Neuronal stem cell (in vitro differentiated cells): ENCODE measurements around the gene KCNQ1.

ENCODE experiments used
- DNase-seq: peaks from one replicate; pipeline ENCODE4 v3.0.0-alpha.2; 2013; ENCODE audit warnings: low spot score
- H2AFZ ChIP-seq: one replicate; pipeline ENCODE4 v1.6.1; 2013; ENCODE audit warnings: mild to moderate bottlenecking, low read length, inconsistent platforms
- H2AK5ac ChIP-seq: 2 replicates; pipeline ENCODE4 v1.6.1; 2013; ENCODE audit warnings: low read depth, mild to moderate bottlenecking, inconsistent platforms, low read length, moderate library complexity, mixed read lengths
- H2BK120ac ChIP-seq: 2 replicates; pipeline ENCODE4 v1.6.1; 2013; ENCODE audit warnings: low read depth, mild to moderate bottlenecking, inconsistent platforms, low read length, moderate library complexity, mixed read lengths
- H2BK12ac ChIP-seq: one replicate; pipeline ENCODE4 v1.6.1; 2013; ENCODE audit warnings: low read length, inconsistent platforms
- H2BK15ac ChIP-seq: 2 replicates; pipeline ENCODE4 v1.6.1; 2013; ENCODE audit warnings: mild to moderate bottlenecking, low read length, inconsistent platforms, mixed read lengths
- H2BK5ac ChIP-seq: one replicate; pipeline ENCODE4 v1.6.1; 2013; ENCODE audit warnings: inconsistent platforms, mild to moderate bottlenecking, low read length, moderate library complexity
- H3K14ac ChIP-seq: one replicate; pipeline ENCODE4 v1.6.1; 2013; ENCODE audit warnings: low read length, inconsistent platforms
- H3K18ac ChIP-seq: 2 replicates; pipeline ENCODE4 v1.6.1; 2013; ENCODE audit warnings: low read length, inconsistent platforms
- H3K23ac ChIP-seq: 2 replicates; pipeline ENCODE4 v1.6.1; 2013; ENCODE audit warnings: low read depth, mild to moderate bottlenecking, mixed read lengths, low read length, inconsistent platforms; ENCODE audit not compliant: poor library complexity
- H3K27ac ChIP-seq: replicated peaks from 3 replicates; pipeline ENCODE4 v1.5.1; 2013; ENCODE audit warnings: low read length, inconsistent platforms
- H3K27me3 ChIP-seq, 3 experiments: 2 replicates each; pipeline ENCODE4 v1.6.1; 2013; ENCODE audit warnings: low read length in 3 of 3, mild to moderate bottlenecking in 2 of 3, inconsistent platforms in 1 of 3, low read depth in 1 of 3, mixed read lengths in 1 of 3, moderate library complexity in 1 of 3; ENCODE audit not compliant: control insufficient read depth in 3 of 3, insufficient read depth in 3 of 3
- H3K36me3 ChIP-seq, 2 donors: replicated peaks in 1 of 2; 2 replicates each; pipeline ENCODE4 v1.6.1; 2013; ENCODE audit warnings: low read length in 2 of 2; ENCODE audit not compliant: control insufficient read depth in 2 of 2, insufficient read depth in 2 of 2
- H3K4ac ChIP-seq: 2 replicates; pipeline ENCODE4 v1.6.1; 2013; ENCODE audit warnings: inconsistent platforms, mild to moderate bottlenecking, low read length, moderate library complexity
- H3K4me1 ChIP-seq, 2 donors: 1 replicate in 1 of 2; 2 replicates in 1 of 2; pipeline ENCODE4 v1.6.1; 2013; ENCODE audit warnings: low read length in 2 of 2, low read depth in 1 of 2; ENCODE audit not compliant: control insufficient read depth in 2 of 2, insufficient read depth in 1 of 2
- H3K4me2 ChIP-seq: one replicate; pipeline ENCODE4 v1.6.1; 2013; ENCODE audit warnings: mild to moderate bottlenecking, low read length, inconsistent platforms; ENCODE audit not compliant: insufficient read depth, poor library complexity, severe bottlenecking
- H3K4me3 ChIP-seq, 2 donors: 2 replicates each; pipeline ENCODE4 v1.5.1; 2013; ENCODE audit warnings: low read length in 2 of 2, mild to moderate bottlenecking in 2 of 2, inconsistent platforms in 1 of 2, moderate library complexity in 1 of 2
- H3K79me1 ChIP-seq: one replicate; pipeline ENCODE4 v1.6.1; 2013; ENCODE audit warnings: low read depth, mild to moderate bottlenecking, inconsistent platforms, low read length, moderate library complexity
- H3K9ac ChIP-seq: one replicate; pipeline ENCODE4 v1.6.1; 2013; ENCODE audit warnings: mild to moderate bottlenecking, low read depth, low read length, inconsistent platforms; ENCODE audit not compliant: poor library complexity
- H3K9me3 ChIP-seq, 2 donors: replicated peaks in 1 of 2; 2 replicates each; pipeline versions ENCODE3 to v1.6.1; 2013; ENCODE audit warnings: low read length in 2 of 2, mild to moderate bottlenecking in 2 of 2, inconsistent platforms in 1 of 2, low read depth in 1 of 2, mixed read lengths in 1 of 2, moderate library complexity in 1 of 2; ENCODE audit not compliant: control insufficient read depth in 2 of 2, insufficient read depth in 1 of 2
- H4K8ac ChIP-seq: one replicate; pipeline ENCODE4 v1.6.1; 2013; ENCODE audit warnings: low read depth, mild to moderate bottlenecking, inconsistent platforms, low read length, moderate library complexity
- H4K91ac ChIP-seq: one replicate; pipeline ENCODE4 v1.6.1; 2013; ENCODE audit warnings: low read length, low read depth, mild to moderate bottlenecking, inconsistent platforms; ENCODE audit not compliant: poor library complexity
- WGBS, 2 donors: extraction: QIAGEN DNeasy Blood & Tissue Kit; methylation state at CpG; one replicate each; pipeline ENCODE4 v1.1.7; 2013; ENCODE audit warnings: missing lambda C conversion rate in 2 of 2, mixed read lengths in 1 of 2; ENCODE audit not compliant: insufficient read length in 2 of 2, insufficient replicate concordance in 1 of 2; ENCODE audit errors: extremely low coverage in 2 of 2; 5-methylcytosine and 5-hydroxymethylcytosine counted together

The KCNQ1 gene

DNA sequence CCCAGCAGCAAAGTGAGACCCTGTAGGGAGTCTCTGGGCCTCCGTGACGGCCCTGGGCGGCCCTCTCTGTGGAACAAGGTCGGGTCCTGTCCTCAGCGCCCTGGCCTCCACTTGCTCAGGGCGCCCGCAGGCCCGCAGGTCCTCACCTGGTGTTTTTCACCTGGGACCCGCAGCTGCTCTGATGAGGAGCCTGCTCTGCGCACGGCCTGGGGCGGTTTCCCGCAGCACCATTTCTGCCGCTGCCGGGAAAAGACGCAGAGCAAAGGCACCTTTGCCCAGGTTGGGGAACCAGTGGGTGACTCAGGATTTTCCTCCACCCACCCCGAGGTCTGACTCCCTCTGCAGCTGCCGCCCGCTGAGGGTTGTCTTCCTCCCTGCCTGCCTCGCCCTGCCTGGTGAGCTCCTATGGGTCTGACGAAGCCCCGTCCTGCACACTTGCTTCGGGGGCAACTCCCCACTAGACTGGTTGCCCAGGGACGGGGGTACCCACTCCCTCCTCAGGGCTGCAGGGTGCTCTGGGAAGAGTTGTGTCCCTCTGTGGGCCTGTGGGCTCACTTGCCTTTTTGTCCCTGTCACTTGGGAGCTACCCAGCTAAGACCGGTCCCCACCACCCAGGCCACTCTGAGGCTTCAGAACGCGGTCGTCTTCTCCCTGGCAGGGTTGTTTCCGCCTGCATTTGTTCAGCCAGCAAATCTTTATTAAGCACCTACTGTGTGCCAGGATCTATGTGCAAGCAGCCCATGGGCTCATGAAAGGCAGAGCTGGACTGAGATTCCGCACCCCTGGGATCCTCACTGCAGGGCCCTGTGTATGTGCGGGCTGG lies 89.5 kb downstream of the KCNQ1 start:
- no peaks in the 10 kb centered on the region for H3K36me3 ChIP-seq
- peak overlapping the region; percentile 56 for H2BK5ac ChIP-seq
- H3K27me3 ChIP-seq = peaks cover 0 to 1% (median 0%) of the 10 kb centered on the region in 3 experiments
- no peak overlapping the region for H3K4me3 ChIP-seq
- DNase-seq = no peak
- H3K27ac ChIP-seq = no peak overlapping the region
- H2AK5ac ChIP-seq = peak overlapping the region; percentile 100
- peak overlapping the region; percentile 98 for H4K91ac ChIP-seq
- H3K9me3 ChIP-seq = no peaks in the 10 kb centered on the region
- peak overlapping the region; percentile 55 for H3K23ac ChIP-seq
- H3K14ac ChIP-seq = peak overlapping the region; percentile 63
- peaks cover 15 to 19% of the 10 kb centered on the region in 2 donors for H3K4me1 ChIP-seq
- peak overlapping the region; percentile 99 for H2BK120ac ChIP-seq
- no peak overlapping the region for H4K8ac ChIP-seq
- H3K4ac ChIP-seq = peak overlapping the region; percentile 56
- no CpG with 5 or more reads among the region's 31 CpGs for WGBS, 2 donors
- peak overlapping the region; percentile 79 for H2AFZ ChIP-seq
- H3K18ac ChIP-seq = peak overlapping the region; percentile 99
- H3K79me1 ChIP-seq = peaks cover 2% of the 10 kb centered on the region
- H2BK12ac ChIP-seq = peak overlapping the region; percentile 100
- H2BK15ac ChIP-seq = peak overlapping the region; percentile 100
- H3K4me2 ChIP-seq = peak overlapping the region; percentile 32
- H3K9ac ChIP-seq = peak overlapping the region; percentile 35

DNA sequence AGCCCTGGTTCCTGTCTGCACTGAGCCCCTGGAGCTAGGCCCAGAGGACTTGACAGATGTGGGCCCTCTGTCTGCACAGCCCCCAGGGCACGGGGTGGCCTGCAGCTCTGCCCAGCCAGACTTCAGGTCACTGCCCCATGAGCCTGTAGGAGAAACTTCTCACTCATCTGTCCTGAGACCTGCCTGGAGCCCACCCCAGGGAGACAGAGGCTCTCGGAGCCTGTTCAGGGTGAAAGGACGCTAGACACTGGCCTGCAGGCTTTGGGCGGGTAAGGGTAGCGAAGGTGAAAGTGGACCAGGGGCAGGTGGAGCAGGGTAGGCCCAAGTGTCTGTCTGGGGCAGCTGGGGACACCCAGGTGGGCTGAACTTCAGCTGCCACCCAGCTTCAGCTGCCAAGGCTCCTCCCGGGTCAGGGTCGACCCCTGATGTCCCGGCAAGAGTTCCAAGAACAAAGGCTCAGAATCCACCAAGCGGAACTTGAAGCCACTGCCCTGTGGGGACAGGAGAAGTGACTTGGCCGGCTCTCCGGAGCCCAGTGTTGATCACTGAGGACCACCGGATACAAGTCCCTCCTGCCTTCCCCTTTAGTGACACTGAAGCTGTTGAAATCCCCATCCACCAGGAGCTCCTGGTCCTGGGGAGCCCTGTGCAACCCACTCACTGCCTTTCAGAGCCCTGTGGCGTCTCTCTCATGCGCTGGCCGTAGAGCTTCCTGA lies 90.3 kb downstream of the KCNQ1 start:
- peak overlapping the region; percentile 100 for H2BK15ac ChIP-seq
- peaks cover 0 to 1% (median 0%) of the 10 kb centered on the region in 3 experiments for H3K27me3 ChIP-seq
- no peak overlapping the region for H3K27ac ChIP-seq
- H3K79me1 ChIP-seq = peaks cover 2% of the 10 kb centered on the region
- peak overlapping the region; percentile 35 for H3K9ac ChIP-seq
- H2AFZ ChIP-seq = peak overlapping the region; percentile 7
- DNase-seq = no peak
- H3K4me1 ChIP-seq = peaks cover 15 to 19% of the 10 kb centered on the region in 2 donors
- peak overlapping the region; percentile 53 for H3K4ac ChIP-seq
- peak overlapping the region; percentile 100 for H2AK5ac ChIP-seq
- no peak overlapping the region for H3K23ac ChIP-seq
- no peak overlapping the region for H3K4me3 ChIP-seq
- H2BK12ac ChIP-seq = peak overlapping the region; percentile 95
- no peak overlapping the region for H4K8ac ChIP-seq
- peak overlapping the region; percentile 99 for H2BK120ac ChIP-seq
- H4K91ac ChIP-seq = peak overlapping the region; percentile 62
- H2BK5ac ChIP-seq = peak overlapping the region; percentile 68
- no peaks in the 10 kb centered on the region for H3K36me3 ChIP-seq
- no peak overlapping the region for H3K4me2 ChIP-seq
- H3K14ac ChIP-seq = peak overlapping the region; percentile 63
- no peaks in the 10 kb centered on the region for H3K9me3 ChIP-seq
- H3K18ac ChIP-seq = peak overlapping the region; percentile 99
- no CpG with 5 or more reads among the region's 15 CpGs for WGBS, 2 donors

DNA sequence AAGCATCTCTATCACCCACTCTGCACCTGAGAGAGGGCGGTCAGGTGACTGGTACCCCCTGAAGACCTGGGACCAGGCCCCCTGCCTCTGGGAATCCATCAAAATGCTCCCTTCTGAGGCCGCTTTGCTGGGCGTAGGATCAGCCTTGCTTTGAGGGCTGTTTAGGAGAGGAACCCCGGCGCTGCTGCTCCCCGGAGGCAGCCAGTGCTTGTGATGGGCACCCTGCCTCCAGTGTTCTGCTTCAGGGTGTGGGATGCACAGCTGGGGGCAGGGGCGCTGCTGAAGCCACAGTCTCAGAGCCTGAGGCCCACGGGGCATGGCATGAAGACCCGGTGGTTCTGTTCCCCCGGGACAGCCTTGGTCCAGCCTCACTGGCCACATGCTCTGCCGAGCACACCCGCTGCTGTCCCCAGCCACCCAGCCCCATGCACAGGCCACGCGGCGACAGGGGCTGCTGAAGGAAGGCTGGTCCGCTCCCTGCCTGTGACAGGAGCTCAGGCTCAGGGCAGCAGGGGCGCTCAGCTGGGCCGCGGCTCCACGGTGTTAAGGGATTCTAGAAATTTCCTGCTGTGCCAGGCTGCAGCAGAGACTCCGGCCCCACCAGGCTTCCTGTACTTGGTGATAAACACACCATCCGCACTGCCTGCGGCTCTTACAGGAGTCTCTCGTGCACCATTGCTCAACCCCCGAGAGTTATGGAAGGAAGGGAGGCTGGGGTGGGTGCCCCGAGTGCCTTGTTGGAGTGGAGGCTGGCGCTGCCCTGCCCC lies 91.0 kb downstream of the KCNQ1 start:
- H3K14ac ChIP-seq = peak overlapping the region; percentile 87
- H3K4me2 ChIP-seq = no peak overlapping the region
- H2BK120ac ChIP-seq = peak overlapping the region; percentile 64
- peak overlapping the region; percentile 100 for H2BK12ac ChIP-seq
- H2BK15ac ChIP-seq = peak overlapping the region; percentile 100
- H3K36me3 ChIP-seq = no peaks in the 10 kb centered on the region
- H2AFZ ChIP-seq = peak overlapping the region; percentile 7
- H3K79me1 ChIP-seq = peaks cover 2% of the 10 kb centered on the region
- peak overlapping the region; percentile 68 for H2BK5ac ChIP-seq
- DNase-seq = no peak
- no peaks in the 10 kb centered on the region for H3K9me3 ChIP-seq
- peak overlapping the region; percentile 100 for H2AK5ac ChIP-seq
- no peak overlapping the region for H3K27ac ChIP-seq
- peaks cover 15 to 20% of the 10 kb centered on the region in 2 donors for H3K4me1 ChIP-seq
- H3K4me3 ChIP-seq = no peak overlapping the region
- H3K27me3 ChIP-seq = peaks cover 0 to 1% (median 0%) of the 10 kb centered on the region in 3 experiments
- H3K18ac ChIP-seq = peak overlapping the region; percentile 99
- peak overlapping the region; percentile 78 for H3K4ac ChIP-seq
- peak overlapping the region; percentile 17 for H4K91ac ChIP-seq
- no peak overlapping the region for H4K8ac ChIP-seq
- peak overlapping the region; percentile 34 for H3K23ac ChIP-seq
- peak overlapping the region; percentile 12 for H3K9ac ChIP-seq
- WGBS, 2 donors = no CpG with 5 or more reads among the region's 27 CpGs
